ENCODE data around the gene CACNA2D2. TPM values are rescaled to one million over a fixed set of nuclear protein-coding genes. Genes with fewer than 3 reads are reported as not detected.
A peak's percentile ranks its signal among the peaks of the same experiment; 100 is the strongest.

CACNA2D2 gene
- total RNA-seq, 1 experiment from 2014 or later = 22.0 TPM

DNA sequence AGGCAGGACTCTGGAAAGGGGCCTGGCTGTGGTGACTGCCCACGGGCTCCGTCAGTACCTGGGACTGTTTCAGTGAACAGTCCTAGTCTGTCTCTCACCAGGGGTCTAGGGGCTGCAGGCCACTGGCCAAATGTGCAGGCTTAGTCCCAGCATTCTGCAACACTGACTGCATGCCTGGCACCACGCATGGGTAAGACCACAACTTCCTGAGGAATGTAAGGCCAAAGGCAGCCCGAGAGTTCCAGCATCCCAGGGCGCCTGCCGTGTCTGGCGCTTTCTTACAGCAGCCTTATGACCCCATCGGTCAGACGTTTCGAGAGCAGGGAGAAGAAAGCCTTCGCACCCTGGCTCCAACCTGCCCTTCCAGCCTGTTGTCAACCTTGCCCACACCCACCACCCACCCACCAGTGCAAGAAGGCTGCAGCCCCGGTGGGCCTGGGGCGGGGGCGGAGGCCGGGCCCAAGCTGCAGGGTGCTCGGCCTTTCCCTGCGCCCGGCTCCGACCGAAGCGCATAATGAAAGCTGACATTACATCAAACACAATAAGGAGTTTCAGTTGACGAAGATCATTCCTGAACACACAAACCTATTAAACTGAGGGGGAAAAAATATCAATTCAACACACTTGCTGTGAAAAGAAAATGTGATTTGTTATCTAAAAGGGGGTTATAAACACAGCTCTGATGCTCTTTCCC lies 114.6 kb downstream of the CACNA2D2 start:
- H3K4me1 Mint-ChIP-seq = no peaks in the 10 kb centered on the region
- ATAC-seq (no peak), DNase-seq (ENCODE audit: low spot score) (no peak)
- CTCF ChIA-PET = interaction anchor here (0.6 to 3.7 kb wide), 9 partner anchors 19 to 223 kb away, joined by 3 to 15 read pairs (median 3); partner anchors contain the start of genes CISH, CYB561D2, NPRL2 and ZMYND10
- POLR2A ChIA-PET = interaction anchor here (0.5 to 0.6 kb wide), 2 partner anchors 38 to 1086 kb away, joined by 3 read pairs; no protein-coding TSS in a partner anchor
- no peaks in the 10 kb centered on the region for H3K36me3 Mint-ChIP-seq
- H3K9me3 Mint-ChIP-seq = no peaks in the 10 kb centered on the region
- TF ChIP-seq ZNF121 (CRISPR knock-in tag; IDR thresholded peaks at IDR 0.05) (no peak), HMGXB4 (CRISPR knock-in tag; IDR thresholded peaks at IDR 0.05) (no peak)
- H3K27ac Mint-ChIP-seq = no peak overlapping the region
- H3K27me3 Mint-ChIP-seq (ENCODE audit: low read depth) = no peaks in the 10 kb centered on the region
- no peak overlapping the region for H3K4me3 Mint-ChIP-seq

GRCh38 chr3:50388016-50388719 lies 115.3 kb downstream of the CACNA2D2 start:
- no peak for TF ChIP-seq ZNF263 (CRISPR knock-in tag; IDR thresholded peaks at IDR 0.05; ENCODE audit: low read depth)
- TF ChIP-seq ZBTB21 (CRISPR knock-in tag; IDR thresholded peaks at IDR 0.05; ENCODE audit: borderline replicate concordance) = 0 out of 2 replicates have a peak, but pooled peaks have one; percentile 24
- no peaks in the 10 kb centered on the region for H3K27me3 Mint-ChIP-seq (ENCODE audit: low read depth)
- ChIA-PET POLR2A (interaction anchor here (0.5 to 0.6 kb wide), 2 partner anchors 39 to 1086 kb away, joined by 3 read pairs; no protein-coding TSS in a partner anchor), CTCF (interaction anchor here (0.6 to 3.7 kb wide), 11 partner anchors 13 to 224 kb away, joined by 3 to 15 read pairs (median 4); partner anchors contain the start of genes CISH, CYB561D2, NPRL2 and ZMYND10)
- H3K27ac Mint-ChIP-seq = no peak overlapping the region
- DNase-seq (ENCODE audit: low spot score) (peak; percentile 66), ATAC-seq (peak; percentile 84)
- no peaks in the 10 kb centered on the region for H3K4me1 Mint-ChIP-seq
- H3K4me3 Mint-ChIP-seq = no peak overlapping the region
- no peaks in the 10 kb centered on the region for H3K36me3 Mint-ChIP-seq
- H3K9me3 Mint-ChIP-seq = no peaks in the 10 kb centered on the region

- Mint-ChIP-seq H3K27me3 (ENCODE audit: low read depth) (no peaks in the 10 kb centered on the region), H3K27ac (no peak overlapping the region), H3K36me3 (no peaks in the 10 kb centered on the region), H3K4me1 (no peaks in the 10 kb centered on the region), H3K4me3 (no peak overlapping the region), H3K9me3 (no peaks in the 10 kb centered on the region)
- POLR2A ChIA-PET = no interaction called here
- no peak for DNase-seq (ENCODE audit: low spot score)
- CTCF ChIA-PET = interaction anchor here (2.3 to 3.7 kb wide), 2 partner anchors 10 to 29 kb away, joined by 9 to 15 read pairs; no protein-coding TSS in a partner anchor
- no peak for ATAC-seq
- TF ChIP-seq ATF1 (CRISPR knock-in tag; IDR thresholded peaks at IDR 0.05) (no peak), ZNF232 (CRISPR knock-in tag; IDR thresholded peaks at IDR 0.05) (no peak), FOXP1 (CRISPR knock-in tag; IDR thresholded peaks at IDR 0.05; ENCODE audit: borderline replicate concordance) (no peak), MLX (CRISPR knock-in tag; IDR thresholded peaks at IDR 0.05) (no peak), CREM (CRISPR knock-in tag; IDR thresholded peaks at IDR 0.05) (no peak), E2F4 (CRISPR knock-in tag; IDR thresholded peaks at IDR 0.05; ENCODE audit: borderline replicate concordance, low read depth) (no peak), CREB1 (CRISPR knock-in tag; IDR thresholded peaks at IDR 0.05) (no peak), ZNF281 (CRISPR knock-in tag; IDR thresholded peaks at IDR 0.05) (no peak)
- TF ChIP-seq, protein P1, sequence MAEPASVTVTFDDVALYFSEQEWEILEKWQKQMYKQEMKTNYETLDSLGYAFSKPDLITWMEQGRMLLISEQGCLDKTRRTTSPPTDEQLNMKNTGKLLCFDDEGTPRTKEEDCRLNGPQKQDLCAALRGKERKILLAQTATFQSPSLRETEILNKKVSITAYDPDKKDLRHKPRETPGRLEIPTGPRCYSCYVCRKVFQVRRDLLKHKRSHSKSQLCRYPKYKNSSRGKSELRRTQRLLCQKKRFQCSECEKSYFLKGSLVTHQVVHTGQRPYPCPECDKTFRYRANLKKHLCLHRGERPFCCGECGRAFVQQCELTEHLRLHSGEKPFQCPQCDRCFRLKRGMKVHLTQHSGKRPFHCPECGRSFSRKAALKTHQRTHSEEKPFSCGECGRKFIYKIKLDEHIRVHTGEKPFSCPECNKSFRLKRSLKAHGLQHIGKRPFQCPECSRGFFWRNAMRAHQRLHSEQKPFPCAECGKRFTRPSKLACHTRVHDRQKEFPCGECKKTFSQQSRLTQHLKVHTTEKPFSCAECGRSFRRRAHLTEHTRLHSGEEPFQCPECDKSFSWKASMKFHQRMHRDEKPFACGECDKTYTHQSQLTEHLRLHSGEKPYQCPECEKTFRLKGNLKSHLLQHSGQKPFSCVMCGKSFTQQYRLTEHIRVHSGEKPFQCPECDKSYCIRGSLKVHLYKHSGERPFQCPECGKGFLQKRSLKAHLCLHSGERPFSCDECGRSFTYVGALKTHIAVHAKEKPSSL (CRISPR knock-in tag; conservative IDR thresholded peaks at IDR 0.05) = no peak
- TF ChIP-seq, protein P2, sequence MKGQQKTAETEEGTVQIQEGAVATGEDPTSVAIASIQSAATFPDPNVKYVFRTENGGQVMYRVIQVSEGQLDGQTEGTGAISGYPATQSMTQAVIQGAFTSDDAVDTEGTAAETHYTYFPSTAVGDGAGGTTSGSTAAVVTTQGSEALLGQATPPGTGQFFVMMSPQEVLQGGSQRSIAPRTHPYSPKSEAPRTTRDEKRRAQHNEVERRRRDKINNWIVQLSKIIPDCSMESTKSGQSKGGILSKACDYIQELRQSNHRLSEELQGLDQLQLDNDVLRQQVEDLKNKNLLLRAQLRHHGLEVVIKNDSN (CRISPR knock-in tag; IDR thresholded peaks at IDR 0.05) = no peak
- TF ChIP-seq, protein P3, sequence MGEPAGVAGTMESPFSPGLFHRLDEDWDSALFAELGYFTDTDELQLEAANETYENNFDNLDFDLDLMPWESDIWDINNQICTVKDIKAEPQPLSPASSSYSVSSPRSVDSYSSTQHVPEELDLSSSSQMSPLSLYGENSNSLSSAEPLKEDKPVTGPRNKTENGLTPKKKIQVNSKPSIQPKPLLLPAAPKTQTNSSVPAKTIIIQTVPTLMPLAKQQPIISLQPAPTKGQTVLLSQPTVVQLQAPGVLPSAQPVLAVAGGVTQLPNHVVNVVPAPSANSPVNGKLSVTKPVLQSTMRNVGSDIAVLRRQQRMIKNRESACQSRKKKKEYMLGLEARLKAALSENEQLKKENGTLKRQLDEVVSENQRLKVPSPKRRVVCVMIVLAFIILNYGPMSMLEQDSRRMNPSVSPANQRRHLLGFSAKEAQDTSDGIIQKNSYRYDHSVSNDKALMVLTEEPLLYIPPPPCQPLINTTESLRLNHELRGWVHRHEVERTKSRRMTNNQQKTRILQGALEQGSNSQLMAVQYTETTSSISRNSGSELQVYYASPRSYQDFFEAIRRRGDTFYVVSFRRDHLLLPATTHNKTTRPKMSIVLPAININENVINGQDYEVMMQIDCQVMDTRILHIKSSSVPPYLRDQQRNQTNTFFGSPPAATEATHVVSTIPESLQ (CRISPR knock-in tag; IDR thresholded peaks at IDR 0.05) = no peak
These were observed 117.7 kb downstream of the CACNA2D2 start for GRCh38 chr3:50385754-50386153.
